ENCODE results near the gene IL37.

The IL37 gene, protein sequence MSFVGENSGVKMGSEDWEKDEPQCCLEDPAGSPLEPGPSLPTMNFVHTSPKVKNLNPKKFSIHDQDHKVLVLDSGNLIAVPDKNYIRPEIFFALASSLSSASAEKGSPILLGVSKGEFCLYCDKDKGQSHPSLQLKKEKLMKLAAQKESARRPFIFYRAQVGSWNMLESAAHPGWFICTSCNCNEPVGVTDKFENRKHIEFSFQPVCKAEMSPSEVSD

DNA sequence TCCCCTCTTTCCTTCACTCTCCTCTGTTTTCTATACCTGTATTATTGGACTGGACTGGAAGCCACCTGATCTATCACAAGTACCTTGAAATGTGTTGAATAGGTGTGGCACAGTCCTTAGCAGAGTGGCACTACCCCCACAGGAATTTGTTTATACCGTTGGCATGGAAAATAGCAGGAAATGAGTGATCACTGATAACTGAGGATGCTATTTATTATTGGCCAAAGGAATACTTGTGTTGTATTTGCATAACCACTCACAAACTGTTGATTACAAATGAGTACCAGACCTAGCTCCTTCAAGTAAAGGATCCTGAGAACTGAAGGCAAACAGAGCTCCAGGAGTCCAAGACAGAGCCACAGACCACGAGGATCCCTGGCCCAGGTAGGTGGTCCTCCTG is at the start of gene IL37:
TSS of gene IL37 (plus strand) at position 301 of the 400 bp plus-strand sequence. CDS start 1,848 bp downstream, outside the sequence.
- Histone ChIP-seq H3K9ac (ENCODE audit: low read length in 5 of 5) (no peak within 1 kb of the TSS), H3K4me1 (ENCODE audit: control insufficient read depth in 5 of 5, insufficient read depth in 5 of 5, low read length in 5 of 5) (no peaks in the 10 kb centered on the region), H3K27ac (ENCODE audit: low read depth, low read length) (no peak within 1 kb of the TSS), H3K36me3 (ENCODE audit: control insufficient read depth in 5 of 5, insufficient read depth in 5 of 5, low read length in 5 of 5) (no peaks in the 10 kb centered on the region), H3K27me3 (ENCODE audit: control insufficient read depth in 5 of 5, insufficient read depth in 4 of 5, low read length in 5 of 5) (peaks cover 0 to 7% (median 3%) of the 10 kb centered on the region in 5 donors), H3K4me3 (ENCODE audit: low read depth in 1 of 5, low read length in 5 of 5) (no peak within 1 kb of the TSS), H3K9me3 (ENCODE audit: control insufficient read depth in 5 of 5, low read length in 5 of 5) (no peaks in the 10 kb centered on the region)

DNA sequence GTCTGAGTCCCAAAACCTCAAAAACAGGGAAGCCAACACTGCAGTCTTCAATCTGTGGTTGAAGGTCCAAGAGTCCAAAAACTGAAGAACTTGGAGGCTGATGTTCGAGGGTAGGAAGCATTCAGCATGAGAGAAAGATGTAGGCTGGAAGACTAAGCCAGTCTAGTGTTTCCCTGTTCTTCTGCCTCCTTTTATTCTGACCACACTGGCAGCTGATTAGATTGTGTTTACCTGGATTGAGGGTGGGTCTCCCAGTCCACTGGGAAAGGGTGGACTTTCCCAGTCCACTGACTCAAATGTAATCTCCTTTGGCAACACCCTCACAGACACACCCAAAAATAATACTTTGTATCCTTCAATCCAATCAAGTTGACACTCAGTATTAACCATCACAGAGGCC is 46.9 kb upstream of the IL37 start:
- H3K4me1 ChIP-seq (ENCODE audit: control insufficient read depth in 5 of 5, insufficient read depth in 5 of 5, low read length in 5 of 5) = peaks cover 0 to 4% (median 0%) of the 10 kb centered on the region in 5 donors
- no peaks in the 10 kb centered on the region for H3K36me3 ChIP-seq (ENCODE audit: control insufficient read depth in 5 of 5, insufficient read depth in 5 of 5, low read length in 5 of 5)
- H3K9me3 ChIP-seq (ENCODE audit: control insufficient read depth in 5 of 5, low read length in 5 of 5) = peaks cover 3 to 8% (median 7%) of the 10 kb centered on the region in 5 donors
- no peak overlapping the region for H3K9ac ChIP-seq (ENCODE audit: low read length in 5 of 5)
- peaks cover 0 to 8% (median 0%) of the 10 kb centered on the region in 5 donors for H3K27me3 ChIP-seq (ENCODE audit: control insufficient read depth in 5 of 5, insufficient read depth in 4 of 5, low read length in 5 of 5)
- H3K4me3 ChIP-seq (ENCODE audit: low read depth in 1 of 5, low read length in 5 of 5) = no peak overlapping the region
- no peak overlapping the region for H3K27ac ChIP-seq (ENCODE audit: low read depth, low read length)

DNA sequence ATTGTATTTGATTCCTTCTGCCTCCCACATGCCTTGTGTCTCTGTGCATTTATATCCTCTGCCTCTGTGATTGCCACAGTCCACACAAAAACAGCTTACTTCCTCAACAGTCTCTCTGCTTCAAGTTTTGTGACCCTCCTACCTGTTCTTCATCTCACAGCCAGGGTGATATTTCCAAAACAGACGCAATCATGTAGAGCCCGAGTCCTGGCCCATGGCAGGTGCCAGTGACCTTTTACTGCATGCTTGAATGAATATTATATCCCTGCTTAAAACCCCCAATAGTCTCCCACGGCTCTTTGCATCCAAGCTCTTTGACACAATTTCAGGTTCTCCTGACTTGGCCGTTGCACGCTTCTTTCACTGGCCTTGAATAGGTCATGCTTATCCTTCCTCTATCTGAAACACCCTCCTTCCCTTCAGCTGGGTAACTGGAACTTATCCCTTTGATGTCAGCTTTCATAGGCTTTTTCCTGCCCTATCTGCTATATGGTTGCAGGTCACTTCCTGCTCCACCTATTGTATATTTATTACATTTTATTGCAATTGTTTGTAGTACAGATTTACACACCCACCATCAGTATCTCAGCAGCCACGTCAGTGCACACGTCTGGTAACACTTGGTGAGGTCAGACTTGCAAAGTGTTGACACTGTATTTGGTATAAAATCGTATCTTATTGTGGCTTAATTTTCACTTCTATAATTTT is 44.7 kb upstream of the IL37 start:
- no peak overlapping the region for H3K9ac ChIP-seq (ENCODE audit: low read length in 5 of 5)
- H3K27me3 ChIP-seq (ENCODE audit: control insufficient read depth in 5 of 5, insufficient read depth in 4 of 5, low read length in 5 of 5) = peaks cover 0 to 8% (median 0%) of the 10 kb centered on the region in 5 donors
- H3K9me3 ChIP-seq (ENCODE audit: control insufficient read depth in 5 of 5, low read length in 5 of 5) = peaks cover 0 to 3% (median 2%) of the 10 kb centered on the region in 5 donors

DNA sequence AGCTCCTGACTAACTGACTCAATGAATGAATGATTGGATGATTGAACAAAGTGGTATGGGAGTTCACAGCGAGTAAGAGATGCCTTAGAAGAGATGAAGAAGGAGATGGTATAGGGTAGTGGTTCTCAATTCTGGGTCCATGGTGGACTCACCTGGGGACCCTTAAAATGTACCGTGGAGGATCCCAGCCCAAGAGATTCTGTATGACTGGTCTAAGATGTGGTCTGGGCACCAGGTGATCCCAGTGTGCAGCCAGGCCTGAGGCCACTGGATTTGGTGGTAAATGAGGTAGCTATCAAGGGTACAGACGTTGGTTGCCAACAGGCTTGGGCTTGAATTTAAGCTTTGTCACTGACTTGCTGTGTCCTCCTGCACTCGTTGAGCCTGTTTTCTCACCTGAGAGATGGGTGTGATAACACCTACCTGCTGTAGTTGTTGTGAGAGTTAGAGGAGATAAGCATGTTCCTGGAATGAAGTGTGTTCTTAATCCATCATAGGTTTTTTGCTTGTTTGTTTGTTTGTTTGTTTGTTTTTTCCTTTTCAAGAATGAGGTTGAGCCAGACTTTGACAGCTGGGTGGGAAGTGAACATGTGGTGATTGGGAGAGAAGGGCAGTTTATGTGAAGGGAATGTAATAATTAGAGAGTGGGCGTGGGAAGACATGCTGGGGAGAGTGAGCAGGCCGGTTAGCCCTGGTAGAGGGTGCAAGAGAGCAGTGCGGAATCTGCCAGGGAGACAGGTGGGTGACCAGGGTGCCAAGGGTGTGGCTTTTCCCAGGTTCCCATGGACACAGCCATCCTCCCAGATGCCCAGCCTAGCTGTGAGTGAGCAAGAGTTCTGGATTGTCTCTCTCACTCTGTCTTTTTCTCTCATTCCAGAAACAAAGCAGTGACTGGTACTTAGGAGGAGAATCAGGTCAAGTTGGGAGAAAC is 43.0 kb upstream of the IL37 start:
- Histone ChIP-seq H3K4me1 (ENCODE audit: control insufficient read depth in 5 of 5, insufficient read depth in 5 of 5, low read length in 5 of 5) (peaks cover 0 to 19% (median 3%) of the 10 kb centered on the region in 5 donors), H3K9me3 (ENCODE audit: control insufficient read depth in 5 of 5, low read length in 5 of 5) (peaks cover 0 to 3% (median 0%) of the 10 kb centered on the region in 5 donors), H3K27me3 (ENCODE audit: control insufficient read depth in 5 of 5, insufficient read depth in 4 of 5, low read length in 5 of 5) (peaks cover 0 to 8% (median 0%) of the 10 kb centered on the region in 5 donors), H3K36me3 (ENCODE audit: control insufficient read depth in 5 of 5, insufficient read depth in 5 of 5, low read length in 5 of 5) (no peaks in the 10 kb centered on the region), H3K27ac (ENCODE audit: low read depth, low read length) (no peak overlapping the region), H3K4me3 (ENCODE audit: low read depth in 1 of 5, low read length in 5 of 5) (no peak overlapping the region), H3K9ac (ENCODE audit: low read length in 5 of 5) (no peak overlapping the region)

More for the DNA sequence above, 44.7 kb upstream of the IL37 start:
- H3K4me1 ChIP-seq (ENCODE audit: control insufficient read depth in 5 of 5, insufficient read depth in 5 of 5, low read length in 5 of 5) = peaks cover 0 to 19% (median 2%) of the 10 kb centered on the region in 5 donors
- H3K36me3 ChIP-seq (ENCODE audit: control insufficient read depth in 5 of 5, insufficient read depth in 5 of 5, low read length in 5 of 5) = no peaks in the 10 kb centered on the region
- H3K4me3 ChIP-seq (ENCODE audit: low read depth in 1 of 5, low read length in 5 of 5) = no peak overlapping the region
- H3K27ac ChIP-seq (ENCODE audit: low read depth, low read length) = no peak overlapping the region

DNA sequence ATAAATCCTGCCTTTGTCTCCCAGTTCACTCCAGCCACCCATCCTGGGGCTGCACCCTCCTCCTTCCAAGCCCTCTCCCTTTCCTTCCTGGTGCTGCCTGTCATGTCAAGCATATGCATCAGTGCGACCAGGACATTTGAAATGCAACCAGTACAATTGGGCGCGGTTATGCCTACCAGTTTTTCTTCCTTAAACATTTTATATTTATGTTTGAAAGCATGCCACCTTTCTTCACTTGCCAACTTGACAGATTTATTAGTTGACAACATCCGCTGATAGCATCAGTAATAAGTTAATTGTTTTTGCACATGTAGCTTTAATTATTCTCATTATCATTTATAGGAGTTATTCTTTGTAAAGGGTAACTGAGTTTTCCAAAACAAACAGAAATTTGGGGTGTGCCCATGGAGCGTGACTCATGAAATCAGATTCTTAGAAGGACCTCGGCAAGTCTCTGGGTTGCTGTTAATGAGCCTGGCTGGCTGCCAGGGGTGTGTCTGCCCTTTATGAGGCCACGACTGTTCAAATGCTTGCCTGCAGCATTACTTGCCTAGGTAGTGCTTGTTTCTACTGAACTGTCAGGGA is 41.6 kb upstream of the IL37 start:
- H3K4me1 ChIP-seq (ENCODE audit: control insufficient read depth in 5 of 5, insufficient read depth in 5 of 5, low read length in 5 of 5) = peaks cover 0 to 19% (median 3%) of the 10 kb centered on the region in 5 donors
- H3K27ac ChIP-seq (ENCODE audit: low read depth, low read length) = no peak overlapping the region
- H3K9me3 ChIP-seq (ENCODE audit: control insufficient read depth in 5 of 5, low read length in 5 of 5) = peaks cover 0 to 3% (median 0%) of the 10 kb centered on the region in 5 donors
- no peaks in the 10 kb centered on the region for H3K36me3 ChIP-seq (ENCODE audit: control insufficient read depth in 5 of 5, insufficient read depth in 5 of 5, low read length in 5 of 5)
- H3K9ac ChIP-seq (ENCODE audit: low read length in 5 of 5) = no peak overlapping the region
- H3K4me3 ChIP-seq (ENCODE audit: low read depth in 1 of 5, low read length in 5 of 5) = no peak overlapping the region
- peaks cover 0 to 8% (median 0%) of the 10 kb centered on the region in 5 donors for H3K27me3 ChIP-seq (ENCODE audit: control insufficient read depth in 5 of 5, insufficient read depth in 4 of 5, low read length in 5 of 5)

DNA sequence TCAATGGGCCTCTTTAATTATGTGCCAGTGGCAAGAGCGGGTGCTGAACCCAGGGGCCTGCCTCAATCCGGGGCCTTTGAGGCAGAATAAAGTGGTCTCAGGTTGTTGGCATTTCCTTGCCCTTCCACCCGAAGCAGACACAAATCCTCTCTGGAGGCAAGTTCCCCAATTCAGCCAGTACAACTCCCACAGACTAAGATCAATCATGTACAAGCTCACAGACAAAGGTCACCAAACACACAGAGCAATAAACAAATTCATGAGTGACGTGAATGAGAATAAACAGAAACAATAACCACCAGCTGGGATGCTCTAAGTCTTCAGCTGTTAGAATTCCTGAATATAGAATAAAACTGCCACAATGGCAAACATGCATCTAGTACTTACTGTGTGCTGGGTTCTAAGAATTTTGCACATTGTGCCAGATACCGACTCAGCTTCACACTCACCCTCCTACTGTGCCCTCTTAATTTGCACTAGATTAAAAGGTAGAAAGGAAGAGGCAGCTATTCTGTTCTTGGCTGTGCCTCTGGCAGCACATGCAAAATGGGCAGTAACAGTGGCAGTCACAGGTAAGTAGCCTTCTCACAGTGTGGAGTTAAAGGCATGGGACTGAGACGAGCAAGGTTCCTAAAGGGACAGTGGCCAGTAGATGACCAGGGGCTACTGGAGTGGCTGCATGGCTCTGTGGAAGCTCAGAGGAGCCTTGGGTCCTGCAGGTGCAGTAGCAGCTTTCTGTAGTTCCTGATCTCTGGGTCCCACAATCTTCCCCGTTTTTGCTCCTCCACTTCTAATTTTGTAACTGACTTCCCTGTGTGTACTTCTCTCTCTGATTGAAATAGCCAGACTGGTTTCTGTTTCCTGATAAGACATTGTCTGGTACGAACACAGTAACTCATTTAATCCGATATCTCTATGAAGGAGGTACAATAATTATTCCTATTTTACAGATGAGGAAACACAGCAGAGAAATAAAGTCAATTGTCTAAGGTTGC is 39.8 kb upstream of the IL37 start:
- Histone ChIP-seq H3K4me3 (ENCODE audit: low read depth in 1 of 5, low read length in 5 of 5) (no peak overlapping the region), H3K9ac (ENCODE audit: low read length in 5 of 5) (no peak overlapping the region), H3K9me3 (ENCODE audit: control insufficient read depth in 5 of 5, low read length in 5 of 5) (peaks cover 0 to 3% (median 0%) of the 10 kb centered on the region in 5 donors), H3K36me3 (ENCODE audit: control insufficient read depth in 5 of 5, insufficient read depth in 5 of 5, low read length in 5 of 5) (no peaks in the 10 kb centered on the region), H3K27me3 (ENCODE audit: control insufficient read depth in 5 of 5, insufficient read depth in 4 of 5, low read length in 5 of 5) (peaks cover 0 to 8% (median 0%) of the 10 kb centered on the region in 5 donors), H3K4me1 (ENCODE audit: control insufficient read depth in 5 of 5, insufficient read depth in 5 of 5, low read length in 5 of 5) (peaks cover 0 to 19% (median 3%) of the 10 kb centered on the region in 5 donors), H3K27ac (ENCODE audit: low read depth, low read length) (no peak overlapping the region)

DNA sequence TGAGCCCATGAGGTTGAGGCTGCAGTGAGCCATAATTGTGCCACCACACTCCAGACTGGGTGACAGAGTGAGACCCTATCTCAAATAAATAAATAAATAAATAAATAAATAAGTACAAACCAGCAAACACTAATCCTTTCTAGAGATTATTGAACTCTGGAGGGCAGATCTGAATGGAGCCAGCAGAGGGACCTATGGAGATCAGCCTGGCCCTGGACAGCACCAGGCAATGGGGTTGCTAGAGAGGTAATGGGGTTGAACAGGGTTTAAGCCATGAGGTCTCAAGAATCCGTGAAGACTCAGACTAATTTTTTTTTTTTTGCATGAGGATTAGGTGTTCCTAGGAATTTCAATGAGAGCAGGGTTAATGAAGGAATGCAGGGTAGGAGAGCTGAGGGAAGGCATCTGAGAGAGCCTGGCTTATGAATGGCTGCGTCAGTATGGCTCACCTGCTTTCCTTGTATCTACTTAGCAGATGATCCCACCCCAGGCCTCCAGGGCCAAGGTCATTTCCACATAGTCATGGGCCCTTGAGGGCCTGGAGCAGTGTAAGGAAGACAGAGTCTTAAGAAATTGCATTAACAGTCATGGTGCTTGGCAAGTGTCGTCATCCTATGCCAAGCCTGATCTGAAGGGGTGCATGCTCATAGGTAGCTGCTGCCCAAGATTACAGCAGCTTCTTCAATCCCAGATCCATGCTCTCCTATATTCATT is 34.6 kb upstream of the IL37 start:
- H3K27ac ChIP-seq (ENCODE audit: low read depth, low read length) = no peak overlapping the region
- H3K9me3 ChIP-seq (ENCODE audit: control insufficient read depth in 5 of 5, low read length in 5 of 5) = no peaks in the 10 kb centered on the region
- no peak overlapping the region for H3K4me3 ChIP-seq (ENCODE audit: low read depth in 1 of 5, low read length in 5 of 5)
- peaks cover 0 to under 1% (median 0%) of the 10 kb centered on the region in 5 donors for H3K27me3 ChIP-seq (ENCODE audit: control insufficient read depth in 5 of 5, insufficient read depth in 4 of 5, low read length in 5 of 5)
- no peak overlapping the region for H3K9ac ChIP-seq (ENCODE audit: low read length in 5 of 5)
- peaks cover 0 to 16% (median 12%) of the 10 kb centered on the region in 5 donors for H3K4me1 ChIP-seq (ENCODE audit: control insufficient read depth in 5 of 5, insufficient read depth in 5 of 5, low read length in 5 of 5)
- no peaks in the 10 kb centered on the region for H3K36me3 ChIP-seq (ENCODE audit: control insufficient read depth in 5 of 5, insufficient read depth in 5 of 5, low read length in 5 of 5)

DNA sequence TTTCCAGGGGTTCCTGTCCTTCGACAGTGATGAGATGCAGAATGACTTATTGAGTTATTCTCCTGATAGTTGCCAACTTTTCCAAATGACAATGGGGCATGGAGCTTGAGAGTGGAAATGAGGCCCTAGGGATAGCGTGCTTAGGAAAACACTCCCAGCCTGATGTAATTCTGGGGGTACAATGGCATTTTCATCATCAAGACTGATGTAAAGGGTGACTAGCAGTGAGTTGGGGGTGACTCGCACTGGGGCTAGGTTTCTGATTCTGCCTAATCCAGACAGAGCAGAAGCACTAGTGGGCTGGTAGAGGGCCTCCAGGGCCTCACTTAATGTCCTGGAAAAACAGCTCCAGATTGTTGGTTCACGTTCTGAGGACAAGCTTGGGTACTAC is 34.0 kb upstream of the IL37 start:
- H3K27me3 ChIP-seq (ENCODE audit: control insufficient read depth in 5 of 5, insufficient read depth in 4 of 5, low read length in 5 of 5) = no peaks in the 10 kb centered on the region
- no peak overlapping the region for H3K27ac ChIP-seq (ENCODE audit: low read depth, low read length)
- H3K4me1 ChIP-seq (ENCODE audit: control insufficient read depth in 5 of 5, insufficient read depth in 5 of 5, low read length in 5 of 5) = peaks cover 0 to 17% (median 14%) of the 10 kb centered on the region in 5 donors
- no peaks in the 10 kb centered on the region for H3K9me3 ChIP-seq (ENCODE audit: control insufficient read depth in 5 of 5, low read length in 5 of 5)
- H3K4me3 ChIP-seq (ENCODE audit: low read depth in 1 of 5, low read length in 5 of 5) = no peak overlapping the region
- no peak overlapping the region for H3K9ac ChIP-seq (ENCODE audit: low read length in 5 of 5)
- no peaks in the 10 kb centered on the region for H3K36me3 ChIP-seq (ENCODE audit: control insufficient read depth in 5 of 5, insufficient read depth in 5 of 5, low read length in 5 of 5)
